HG03432 (cell line): ENCODE measurements around the gene IFRD2.
A peak's percentile ranks its signal among the peaks of the same experiment; 100 is the strongest.
"Not testable (repeated sequence)": the region's sequence is repeated elsewhere in the genome, so short reads cannot be mapped to it uniquely, and the experiment has no call there.

Source experiments
- ATAC-seq: cut with Tn5 transposase; IDR thresholded peaks from one replicate; pipeline ENCODE4 v1.9.1; 2021; ENCODE audit warnings: mild to moderate bottlenecking, moderate library complexity; ENCODE audit not compliant: unreplicated experiment

IFRD2 gene

GRCh38 chr3:50268703-50269451, 23.4 kb downstream of the IFRD2 start, which contains the start of gene SEMA3B:
Gene SEMA3B (plus strand): TSS chr3:50269147. CDS start chr3:50269241, 94 bp downstream.
- ATAC-seq, result no peak

GRCh38 chr3:50268276-50268675, 24.0 kb downstream of the IFRD2 start:
- ATAC-seq, result no peak

DNA sequence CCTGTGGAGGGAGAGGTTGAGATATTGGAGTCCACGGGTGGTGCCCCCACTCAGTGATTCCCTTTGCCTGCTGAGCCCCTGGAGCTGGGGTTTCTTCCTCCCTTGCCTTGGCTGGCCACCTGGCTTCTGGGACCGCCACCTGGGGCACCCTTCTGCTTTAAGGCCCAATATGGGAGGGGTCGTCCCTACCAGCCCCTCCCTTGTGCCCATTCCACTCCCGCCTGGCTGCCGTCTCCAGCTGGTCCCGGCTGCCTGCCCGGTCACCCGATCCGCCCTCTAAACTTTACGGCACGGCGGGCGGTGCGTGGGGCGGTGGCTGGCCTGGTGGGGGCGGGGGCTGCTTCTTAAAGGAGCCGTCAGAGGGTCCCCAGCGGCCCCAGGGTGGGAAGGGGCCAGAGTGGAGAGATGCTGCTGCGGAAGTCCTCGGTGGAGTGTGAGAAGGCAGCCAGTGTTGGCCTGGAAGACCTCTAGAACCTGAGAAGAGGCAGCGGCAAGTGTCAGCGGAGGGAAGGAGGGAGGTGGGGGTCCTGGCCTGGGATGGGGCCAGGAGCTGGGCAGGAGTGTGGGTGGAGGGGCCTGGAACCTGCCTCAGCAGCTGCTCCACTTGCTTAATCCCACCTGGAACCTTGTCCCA, 24.8 kb downstream of the IFRD2 start:
- ATAC-seq, result no peak

DNA sequence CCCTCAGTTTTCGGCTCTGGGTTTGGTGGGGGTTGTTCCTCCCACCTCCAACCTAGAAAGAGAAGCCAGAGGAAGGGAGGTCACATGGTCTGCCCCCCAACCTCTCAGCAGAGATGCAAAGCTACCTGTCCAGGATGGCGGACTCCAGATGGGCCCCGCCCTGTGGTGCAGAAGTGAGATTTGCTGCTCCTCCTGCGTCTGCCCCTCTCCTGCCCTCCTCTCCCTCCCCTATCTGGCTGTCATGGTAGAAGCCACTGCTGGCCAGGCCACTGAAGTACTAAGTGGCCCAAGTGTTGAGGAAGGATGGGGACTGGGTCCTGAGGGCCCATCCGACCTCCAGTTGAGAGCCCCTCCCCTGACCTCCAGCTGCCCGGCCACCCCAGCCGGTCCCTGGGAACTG, 25.4 kb downstream of the IFRD2 start:
- ATAC-seq, result no peak

GRCh38 chr3:50266017-50266416, 26.2 kb downstream of the IFRD2 start:
- ATAC-seq, result no peak

GRCh38 chr3:50265571-50265970, 26.7 kb downstream of the IFRD2 start:
- ATAC-seq, result no peak

DNA sequence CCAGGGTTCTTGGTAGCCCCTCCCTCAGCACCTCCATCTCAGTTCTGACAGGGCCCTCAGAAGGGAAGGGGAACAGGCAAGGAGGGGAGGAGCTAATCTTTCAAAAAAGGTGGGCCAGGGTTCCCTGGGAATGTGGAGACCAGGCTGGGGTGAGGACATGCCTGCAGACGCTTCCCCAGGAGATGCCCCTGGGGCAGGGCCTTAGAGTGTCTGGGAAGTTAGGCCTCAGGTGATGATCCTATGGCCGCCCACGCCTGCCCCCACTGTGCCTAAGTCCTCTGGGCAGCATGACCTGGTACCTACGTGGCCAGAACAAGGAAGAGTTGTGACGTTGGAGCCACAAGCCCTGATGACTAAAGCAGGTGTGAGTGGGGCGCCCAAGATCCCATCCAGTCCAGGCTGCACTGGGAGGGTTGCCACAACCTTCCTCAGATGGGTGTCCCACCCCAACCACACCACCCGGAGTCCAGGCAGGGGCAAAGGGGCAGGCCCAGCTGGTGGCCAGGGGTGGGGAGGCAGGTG, 27.2 kb downstream of the IFRD2 start:
- ATAC-seq, result no peak

DNA sequence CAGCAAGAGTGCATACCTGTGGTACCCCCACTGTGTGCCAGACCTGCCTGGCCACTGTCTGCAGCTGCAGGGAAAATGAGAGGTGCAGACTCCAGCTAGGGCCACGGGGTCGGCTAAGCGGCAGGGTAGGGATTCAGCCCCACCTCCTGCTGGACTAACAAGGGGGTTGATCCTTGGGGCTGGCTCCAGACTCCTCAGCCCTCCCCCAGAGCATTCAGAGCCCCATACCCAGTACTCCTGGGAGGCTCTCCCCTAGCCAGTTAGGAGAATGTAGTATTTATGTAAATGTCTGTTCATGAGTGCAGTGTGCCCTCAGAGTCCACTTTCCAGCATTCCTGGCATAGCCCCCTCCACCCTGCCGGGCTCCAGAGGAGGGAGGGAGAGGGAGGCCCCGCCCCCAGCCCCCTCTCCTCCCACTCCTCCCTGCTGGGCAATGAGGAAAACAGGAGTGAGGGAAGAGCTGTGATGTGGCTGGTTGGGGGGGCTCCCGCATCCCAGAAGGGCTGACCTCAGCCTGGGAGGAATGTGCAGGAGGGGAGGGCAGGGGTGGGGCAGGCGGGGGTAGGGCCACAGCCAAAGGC, 27.8 kb downstream of the IFRD2 start:
- no peak for ATAC-seq

- ATAC-seq, result no peak
Measured at GRCh38 chr3:50263478-50264382, 28.5 kb downstream of the IFRD2 start.

GRCh38 chr3:50262778-50263177, 29.5 kb downstream of the IFRD2 start:
- ATAC-seq, result no peak

DNA sequence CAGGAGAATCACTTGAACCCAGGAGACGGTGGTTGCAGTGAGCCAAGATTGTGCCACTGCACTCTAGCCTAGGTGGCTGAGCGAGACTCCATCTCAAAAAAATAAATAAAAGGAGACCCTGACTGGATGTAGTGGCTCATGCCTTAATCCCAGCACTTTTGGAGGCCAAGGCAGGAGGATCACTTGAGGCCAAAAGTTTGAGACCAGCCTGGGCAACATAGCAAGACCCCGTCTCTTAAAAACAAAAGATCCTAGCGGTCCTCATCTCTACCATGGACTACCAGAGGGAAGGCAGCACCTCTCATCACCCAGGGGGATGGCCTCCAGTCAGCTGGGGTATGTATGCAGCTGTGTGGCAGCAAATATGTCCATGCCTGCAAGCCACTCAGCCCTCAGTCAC, 30.0 kb downstream of the IFRD2 start:
- ATAC-seq, result not testable (repeated sequence)

- ATAC-seq, result no peak
Measured at GRCh38 chr3:50261505-50261904, 30.7 kb downstream of the IFRD2 start.

- ATAC-seq, result no peak
Measured at GRCh38 chr3:50260942-50261441, 31.2 kb downstream of the IFRD2 start.

GRCh38 chr3:50260027-50260941, 31.9 kb downstream of the IFRD2 start:
- peak; percentile 90 for ATAC-seq

DNA sequence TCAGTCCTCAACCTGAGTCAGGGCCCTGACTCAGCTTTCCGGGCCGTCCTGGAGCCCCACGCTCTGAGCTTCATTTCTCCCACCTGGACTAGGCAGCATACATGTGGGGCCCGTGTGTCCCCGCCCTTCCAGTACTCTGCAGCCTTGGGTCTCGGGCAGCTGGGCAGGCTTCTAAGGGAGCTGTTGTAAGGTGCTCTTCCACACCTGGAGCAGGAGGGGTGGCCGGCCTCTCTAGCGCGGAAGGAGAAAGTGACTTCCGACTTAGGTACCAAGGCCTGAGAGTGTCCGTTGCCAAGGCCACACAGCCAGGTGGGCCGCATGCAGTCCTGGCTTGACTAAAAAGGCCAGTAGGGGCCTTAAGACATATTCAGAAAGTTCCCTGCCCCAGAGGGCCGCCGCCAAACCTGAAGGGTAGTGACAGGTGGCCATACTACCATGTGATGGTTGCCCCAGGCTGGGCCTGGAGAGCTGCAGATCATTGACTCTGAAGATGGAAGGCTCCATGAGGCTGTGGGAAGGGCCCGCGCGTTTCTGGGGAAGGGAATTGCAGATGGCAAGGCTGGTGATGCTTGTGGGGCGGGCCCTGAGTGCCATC, 32.7 kb downstream of the IFRD2 start:
- peak; percentile 9 for ATAC-seq

DNA sequence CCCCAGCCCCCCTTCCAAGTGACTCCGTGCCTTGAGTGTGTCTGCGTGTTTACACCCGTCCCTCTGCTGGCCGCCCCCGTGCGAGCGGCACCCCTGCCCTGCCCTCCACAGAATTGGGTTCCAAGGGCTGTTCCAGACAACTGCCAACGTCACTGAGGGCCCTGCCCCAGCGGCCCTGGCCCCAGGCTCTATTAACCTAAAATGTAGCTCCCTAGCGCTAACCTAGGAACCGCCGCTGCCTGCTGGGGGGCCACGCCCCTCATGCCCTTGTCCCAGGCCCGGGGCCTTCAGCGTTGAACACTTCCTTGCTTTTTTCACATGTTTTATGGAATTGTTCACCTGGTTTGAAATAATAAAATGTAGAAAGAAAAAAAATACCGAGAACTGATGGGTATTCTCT, 33.2 kb downstream of the IFRD2 start:
- ATAC-seq, result no peak

DNA sequence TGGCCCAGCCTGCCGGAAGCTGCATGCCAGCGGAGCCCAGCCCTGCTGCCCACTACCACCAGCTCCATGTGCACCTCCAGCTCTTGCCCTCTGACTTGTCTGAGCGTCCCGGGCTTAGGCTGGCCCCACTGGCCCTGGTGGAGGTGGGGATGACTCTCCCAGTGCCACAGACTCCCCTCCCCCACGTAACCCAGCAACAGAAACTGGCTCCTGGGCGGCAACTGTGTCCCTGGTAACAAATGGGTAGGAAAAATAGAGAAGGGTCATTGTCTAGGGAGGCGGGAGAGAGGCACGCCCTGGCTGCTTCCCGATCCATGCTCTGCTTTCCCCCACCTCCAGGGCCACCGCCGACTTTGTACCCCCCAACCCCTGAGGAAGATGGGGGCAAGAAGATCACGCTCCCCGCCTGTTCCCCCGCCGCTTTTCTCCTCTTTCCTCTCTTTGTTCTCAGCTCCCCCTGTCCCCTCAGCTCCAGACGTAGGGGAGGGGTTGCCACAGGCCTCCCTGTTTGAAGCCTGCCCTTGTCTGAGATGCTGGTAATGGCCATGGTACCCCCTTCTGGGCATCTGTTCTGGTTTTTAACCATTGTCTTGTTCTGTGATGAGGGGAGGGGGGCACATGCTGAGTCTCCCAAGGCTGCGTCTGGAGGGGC, 34.1 kb downstream of the IFRD2 start:
- no peak for ATAC-seq

DNA sequence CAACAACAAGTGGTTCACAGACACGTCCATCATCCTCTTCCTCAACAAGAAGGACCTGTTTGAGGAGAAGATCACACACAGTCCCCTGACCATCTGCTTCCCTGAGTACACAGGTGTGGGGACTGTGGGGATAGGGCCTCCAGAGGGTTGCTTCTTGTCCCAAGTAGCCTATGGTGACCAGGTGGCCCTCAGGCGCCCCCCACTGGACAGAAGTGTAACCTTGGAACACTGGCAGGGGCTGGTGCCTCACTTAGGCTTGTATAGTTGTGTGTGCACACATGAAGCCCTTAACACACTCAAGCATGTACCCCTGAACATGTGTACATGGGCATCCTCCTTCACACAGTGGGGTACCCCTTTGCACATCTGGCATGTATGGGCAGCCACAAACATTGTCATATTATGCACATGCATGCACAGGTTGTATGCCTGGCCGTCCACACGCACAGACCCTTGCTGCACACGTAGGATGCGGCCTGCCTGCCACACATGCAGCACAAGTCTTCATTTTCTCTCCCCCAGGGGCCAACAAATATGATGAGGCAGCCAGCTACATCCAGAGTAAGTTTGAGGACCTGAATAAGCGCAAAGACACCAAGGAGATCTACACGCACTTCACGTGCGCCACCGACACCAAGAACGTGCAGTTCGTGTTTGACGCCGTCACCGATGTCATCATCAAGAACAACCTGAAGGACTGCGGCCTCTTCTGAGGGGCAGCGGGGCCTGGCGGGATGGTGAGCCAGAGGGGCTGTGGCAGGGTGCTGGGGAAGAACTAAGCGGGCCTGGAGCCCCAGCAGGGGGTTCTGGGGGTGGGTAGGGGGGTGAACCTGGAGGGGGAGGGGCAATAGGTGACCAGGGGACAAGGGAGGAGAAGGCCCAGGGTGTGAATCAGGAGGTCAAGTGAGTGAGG, 35.0 kb downstream of the IFRD2 start:
- no peak for ATAC-seq
